Bronchial epithelial cell (primary cell): ENCODE data around the gene EFCAB8. TPM values are rescaled to one million over a fixed set of nuclear protein-coding genes. Genes with fewer than 3 reads are reported as not detected.

Experiments
- DNase-seq: peaks from one replicate; pipeline ENCODE4 v3.0.0-alpha.2; 2010; ENCODE audit warnings: low read depth
- FAIRE-seq: peaks from 2 replicates; lab custom pipeline; 2011; peaks lifted over from hg19 to GRCh38; lab: Jason Lieb, UNC
- H3K27me3 ChIP-seq: 2 replicates; pipeline ENCODE4 v1.5.1; 2011; ENCODE audit warnings: low read length; ENCODE audit not compliant: control insufficient read depth, insufficient read depth
- H3K36me3 ChIP-seq: 2 replicates; pipeline ENCODE4 v1.5.1; 2011; ENCODE audit warnings: low read length; ENCODE audit not compliant: control insufficient read depth, insufficient read depth
- H3K4me3 ChIP-seq: 2 replicates; pipeline ENCODE4 v1.5.1; 2011; ENCODE audit warnings: mild to moderate bottlenecking, low read depth, low read length, control low read depth
- CTCF ChIP-seq: IDR thresholded peaks from 2 replicates; pipeline ENCODE4 v1.5.1; 2011; ENCODE audit warnings: mild to moderate bottlenecking, moderate library complexity, low read length, control low read depth, inconsistent platforms; ENCODE audit not compliant: insufficient read depth, severe bottlenecking
- total RNA-seq: library from RNA; depleted of rRNA; stranded (reverse); fragments of >200 nt; gene quantifications from 2 replicates; pipeline ENCODE4 v1.2.1, GENCODE V29; 2014

The EFCAB8 gene
- total RNA-seq, 1 donor from 2014 or later, result under 0.01 TPM

DNA sequence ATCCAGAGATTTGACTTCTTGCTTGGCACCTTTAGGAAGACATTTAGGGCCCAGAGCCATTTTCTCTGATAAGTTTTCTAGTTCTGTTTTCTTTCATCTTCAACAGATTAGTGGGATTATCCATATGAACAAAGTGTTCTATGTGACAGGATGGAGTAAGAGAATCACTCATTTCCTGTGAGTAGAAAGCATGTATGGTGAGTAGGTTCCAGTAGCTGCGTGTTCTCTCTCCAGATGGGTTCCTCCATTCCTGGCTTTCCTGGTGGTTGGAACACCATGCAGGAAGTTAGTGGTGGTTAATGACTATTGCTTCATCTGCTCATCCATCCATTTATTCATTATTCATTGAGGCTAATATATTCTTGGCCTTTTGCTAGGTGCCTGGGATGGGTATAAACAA lies 54.0 kb downstream of the EFCAB8 start:
- no peaks in the 10 kb centered on the region for H3K36me3 ChIP-seq
- FAIRE-seq (no peak), DNase-seq (peak; percentile 32)
- no peak overlapping the region for H3K4me3 ChIP-seq
- no peak for TF ChIP-seq CTCF
- no peaks in the 10 kb centered on the region for H3K27me3 ChIP-seq

- FAIRE-seq, result no peak
- no peak for TF ChIP-seq CTCF
These were observed 55.3 kb downstream of the EFCAB8 start for GRCh38 chr20:32914031-32914430.

DNA sequence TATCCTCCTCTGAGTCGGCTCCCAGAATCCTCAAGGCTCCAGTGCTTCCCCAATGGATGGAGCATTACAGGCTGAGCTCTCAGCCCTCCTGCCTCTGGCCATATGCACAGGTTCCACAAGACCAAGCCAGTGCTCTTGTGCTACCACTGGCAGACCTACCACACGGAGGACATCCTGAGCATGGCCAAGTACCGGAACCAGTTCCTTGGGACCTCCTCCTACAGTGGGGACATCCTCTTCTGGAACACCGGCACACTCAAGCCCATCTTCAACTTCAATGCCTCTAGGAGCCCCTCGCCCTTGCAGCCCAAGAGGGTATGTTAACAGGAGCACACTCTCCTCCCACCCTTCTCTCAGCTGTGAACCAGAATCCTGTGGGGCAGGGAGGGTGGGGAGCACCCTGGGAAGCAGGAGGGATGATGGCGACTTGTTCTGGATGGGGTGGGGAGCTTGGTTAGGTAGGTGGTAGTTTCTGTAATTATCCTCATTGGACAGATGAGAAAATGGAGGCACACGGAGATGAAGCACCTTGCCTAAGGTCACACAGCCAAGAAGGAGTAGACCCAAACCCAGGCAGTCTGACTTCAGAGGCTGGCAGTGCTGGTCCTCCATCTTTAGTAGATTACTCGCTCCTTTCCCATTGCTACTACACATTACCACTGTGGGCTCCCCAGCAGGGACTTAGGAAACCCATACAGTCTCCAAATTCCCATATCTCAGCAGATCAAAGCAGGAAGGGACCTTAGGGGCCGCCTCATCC lies 58.6 kb downstream of the EFCAB8 start:
- no peak for TF ChIP-seq CTCF
- no peak for FAIRE-seq
- no peaks in the 10 kb centered on the region for H3K36me3 ChIP-seq
- H3K27me3 ChIP-seq, result no peaks in the 10 kb centered on the region
- no peak overlapping the region for H3K4me3 ChIP-seq
- DNase-seq, result no peak

More at GRCh38 chr20:32914031-32914430, 55.3 kb downstream of the EFCAB8 start:
- Histone ChIP-seq H3K36me3 (no peaks in the 10 kb centered on the region), H3K4me3 (no peak overlapping the region), H3K27me3 (no peaks in the 10 kb centered on the region)
- no peak for DNase-seq

- Histone ChIP-seq H3K36me3 (no peaks in the 10 kb centered on the region), H3K4me3 (no peak overlapping the region), H3K27me3 (no peaks in the 10 kb centered on the region)
- DNase-seq (no peak), FAIRE-seq (no peak)
- TF ChIP-seq CTCF, result no peak
These were observed 59.6 kb downstream of the EFCAB8 start for GRCh38 chr20:32918296-32918695.

GRCh38 chr20:32918751-32919150 lies 60.0 kb downstream of the EFCAB8 start:
- no peak for TF ChIP-seq CTCF
- no peaks in the 10 kb centered on the region for H3K27me3 ChIP-seq
- H3K36me3 ChIP-seq, result no peaks in the 10 kb centered on the region
- FAIRE-seq (no peak), DNase-seq (no peak)
- no peak overlapping the region for H3K4me3 ChIP-seq

DNA sequence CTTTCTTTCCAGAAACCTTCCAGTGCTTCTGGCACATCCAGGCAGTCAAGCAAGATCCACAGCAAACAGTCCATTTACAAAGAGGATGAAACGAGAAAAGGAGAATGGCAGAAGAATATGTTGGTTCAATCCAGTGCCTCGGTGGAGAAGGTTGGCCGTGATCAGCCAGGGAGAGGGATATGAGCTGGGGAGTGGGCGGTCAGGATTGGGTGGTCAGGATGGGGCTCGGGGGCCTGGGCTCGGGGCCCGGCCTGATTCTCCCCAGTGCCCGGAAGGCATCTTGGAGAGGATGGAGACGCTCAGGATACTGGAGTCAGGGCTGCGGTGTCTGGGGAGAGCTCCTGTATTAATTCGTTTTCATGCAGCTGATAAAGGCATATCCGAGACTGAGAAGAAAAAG lies 61.3 kb downstream of the EFCAB8 start:
- FAIRE-seq, result no peak

More for the DNA sequence above, 61.3 kb downstream of the EFCAB8 start:
- H3K4me3 ChIP-seq, result no peak overlapping the region
- no peak for TF ChIP-seq CTCF
- H3K27me3 ChIP-seq, result no peaks in the 10 kb centered on the region
- no peaks in the 10 kb centered on the region for H3K36me3 ChIP-seq
- no peak for DNase-seq
